ENCODE results near the gene ANO4.

DNA sequence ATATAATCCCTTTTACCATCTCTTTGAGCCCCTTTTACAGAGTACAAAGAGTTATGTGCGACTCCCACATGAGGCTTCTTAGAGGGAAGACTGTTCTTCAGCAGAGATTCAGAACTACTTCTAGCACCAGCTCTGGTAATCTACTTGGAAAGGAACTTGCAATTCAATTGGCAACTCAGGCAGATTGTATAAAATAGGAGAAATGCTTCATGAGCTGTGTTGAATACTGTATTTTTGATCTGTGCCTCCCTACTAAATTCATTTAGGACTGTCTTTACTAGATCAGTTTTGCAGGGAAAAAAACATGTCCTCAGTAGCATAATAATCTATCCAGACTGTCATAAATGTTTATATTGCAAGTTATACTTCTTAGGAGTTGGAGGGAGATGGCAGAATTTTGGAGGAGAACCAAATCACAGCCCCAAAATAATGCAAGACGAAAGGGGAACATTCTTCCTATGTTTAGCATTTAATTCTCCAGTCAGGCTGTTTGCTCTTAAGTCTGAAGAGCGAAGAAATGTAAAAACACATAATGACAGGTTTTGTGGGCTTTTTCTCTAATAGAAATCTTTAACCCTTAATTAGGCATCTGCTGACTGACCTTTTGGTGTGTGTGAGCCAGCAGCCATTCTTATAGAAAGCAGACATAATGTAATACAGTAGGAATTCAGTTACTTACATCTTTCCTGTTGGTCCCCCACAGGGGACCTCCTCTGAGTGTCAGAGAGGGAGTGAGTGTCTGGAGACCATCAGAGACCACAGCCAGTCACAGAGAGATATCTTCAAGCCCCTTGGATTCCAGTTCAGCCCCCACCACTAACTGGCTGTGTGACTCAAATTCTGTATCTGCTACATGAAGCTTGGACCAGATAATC is 3.9 kb downstream of the ANO4 start:
- no peak for TF ChIP-seq EZH2 (optimal IDR thresholded peaks at IDR 0.05; ENCODE audit: low read depth, low read length)
- TF ChIP-seq, protein P1, sequence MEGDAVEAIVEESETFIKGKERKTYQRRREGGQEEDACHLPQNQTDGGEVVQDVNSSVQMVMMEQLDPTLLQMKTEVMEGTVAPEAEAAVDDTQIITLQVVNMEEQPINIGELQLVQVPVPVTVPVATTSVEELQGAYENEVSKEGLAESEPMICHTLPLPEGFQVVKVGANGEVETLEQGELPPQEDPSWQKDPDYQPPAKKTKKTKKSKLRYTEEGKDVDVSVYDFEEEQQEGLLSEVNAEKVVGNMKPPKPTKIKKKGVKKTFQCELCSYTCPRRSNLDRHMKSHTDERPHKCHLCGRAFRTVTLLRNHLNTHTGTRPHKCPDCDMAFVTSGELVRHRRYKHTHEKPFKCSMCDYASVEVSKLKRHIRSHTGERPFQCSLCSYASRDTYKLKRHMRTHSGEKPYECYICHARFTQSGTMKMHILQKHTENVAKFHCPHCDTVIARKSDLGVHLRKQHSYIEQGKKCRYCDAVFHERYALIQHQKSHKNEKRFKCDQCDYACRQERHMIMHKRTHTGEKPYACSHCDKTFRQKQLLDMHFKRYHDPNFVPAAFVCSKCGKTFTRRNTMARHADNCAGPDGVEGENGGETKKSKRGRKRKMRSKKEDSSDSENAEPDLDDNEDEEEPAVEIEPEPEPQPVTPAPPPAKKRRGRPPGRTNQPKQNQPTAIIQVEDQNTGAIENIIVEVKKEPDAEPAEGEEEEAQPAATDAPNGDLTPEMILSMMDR (IDR thresholded peaks at IDR 0.05; ENCODE audit: low read length): no peak
